Smooth muscle cell (in vitro differentiated cells): ENCODE measurements around the gene GTF2A1L. TPM values are rescaled to one million over a fixed set of nuclear protein-coding genes. Genes with fewer than 3 reads are reported as not detected.
A peak's percentile ranks its signal among the peaks of the same experiment; 100 is the strongest.

ENCODE experiments used
- DNase-seq: peaks from one replicate; lab custom pipeline; 2025; ENCODE audit not compliant: unreplicated experiment; lab: John Stamatoyannopoulos, UW
- H2AFZ ChIP-seq: fragments of 200-600 bp; sonication (generic); 2 replicates; pipeline ENCODE4 v1.6.0; 2016; ENCODE audit warnings: antibody characterized with exemption, low read depth, mild to moderate bottlenecking
- H3F3A ChIP-seq: fragments of 200-600 bp; sonication (generic); 2 replicates; pipeline ENCODE4 v1.6.0; 2017; ENCODE audit warnings: antibody characterized with exemption, low read depth
- H3K27ac ChIP-seq: fragments of 200-600 bp; sonication (generic); 2 replicates; pipeline ENCODE4 v1.5.1; 2016; ENCODE audit warnings: low read depth, mild to moderate bottlenecking
- H3K27me3 ChIP-seq: fragments of 200-600 bp; sonication (generic); 2 replicates; pipeline ENCODE4 v1.6.1; 2016; ENCODE audit warnings: low read depth, mild to moderate bottlenecking
- H3K36me3 ChIP-seq: fragments of 200-600 bp; sonication (generic); 2 replicates; pipeline ENCODE4 v1.5.1; 2016; ENCODE audit warnings: low read depth
- H3K4me1 ChIP-seq: fragments of 200-600 bp; sonication (generic); 2 replicates; pipeline ENCODE4 v1.5.1; 2016; ENCODE audit warnings: low read depth
- H3K4me2 ChIP-seq: fragments of 200-600 bp; sonication (generic); 2 replicates; pipeline ENCODE4 v1.6.0; 2016; ENCODE audit warnings: mild to moderate bottlenecking
- H3K4me3 ChIP-seq: fragments of 200-600 bp; sonication (generic); 2 replicates; pipeline ENCODE4 v1.5.1; 2016; ENCODE audit warnings: mild to moderate bottlenecking
- H3K79me2 ChIP-seq: fragments of 200-600 bp; sonication (generic); 2 replicates; pipeline ENCODE4 v1.6.0; 2016; ENCODE audit warnings: low read depth, mild to moderate bottlenecking
- H3K9ac ChIP-seq: fragments of 200-600 bp; sonication (generic); 2 replicates; pipeline ENCODE4 v1.6.0; 2016; ENCODE audit warnings: low read depth
- H3K9me3 ChIP-seq: fragments of 200-600 bp; sonication (generic); replicated peaks from 2 replicates; pipeline ENCODE4 v1.5.1; 2016; ENCODE audit warnings: low read depth
- H4K20me1 ChIP-seq: fragments of 200-600 bp; sonication (generic); 2 replicates; pipeline ENCODE4 v1.6.0; 2016; ENCODE audit warnings: low read depth
- CTCF ChIP-seq: fragments of 200-600 bp; sonication (generic); IDR thresholded peaks from 2 replicates; pipeline ENCODE4 v1.5.1; 2017; ENCODE audit warnings: borderline replicate concordance, mild to moderate bottlenecking, antibody characterized with exemption; ENCODE audit not compliant: insufficient read depth, poor library complexity, severe bottlenecking
- WGBS: methylation state at CpG from one replicate; pipeline ENCODE4 v1.1.7; 2016; ENCODE audit warnings: low lambda C conversion rate; 5-methylcytosine and 5-hydroxymethylcytosine counted together
- polyA plus RNA-seq: library from polyadenylated mRNA; unstranded; fragments of >200 nt; fragmentation: Nextera tagmentation; extraction: Ambion mirVana; gene quantifications from 2 replicates; pipeline ENCODE4 v1.2.1, GENCODE V29; 2016
- total RNA-seq: library from RNA; depleted of rRNA; stranded (reverse); fragments of >200 nt; gene quantifications from 2 replicates; pipeline ENCODE4 v1.2.3, GENCODE V29; 2014

Gene GTF2A1L
- total and polyA plus RNA-seq, 2 experiments from 2014 or later: 3.0 to 12.6 TPM

DNA sequence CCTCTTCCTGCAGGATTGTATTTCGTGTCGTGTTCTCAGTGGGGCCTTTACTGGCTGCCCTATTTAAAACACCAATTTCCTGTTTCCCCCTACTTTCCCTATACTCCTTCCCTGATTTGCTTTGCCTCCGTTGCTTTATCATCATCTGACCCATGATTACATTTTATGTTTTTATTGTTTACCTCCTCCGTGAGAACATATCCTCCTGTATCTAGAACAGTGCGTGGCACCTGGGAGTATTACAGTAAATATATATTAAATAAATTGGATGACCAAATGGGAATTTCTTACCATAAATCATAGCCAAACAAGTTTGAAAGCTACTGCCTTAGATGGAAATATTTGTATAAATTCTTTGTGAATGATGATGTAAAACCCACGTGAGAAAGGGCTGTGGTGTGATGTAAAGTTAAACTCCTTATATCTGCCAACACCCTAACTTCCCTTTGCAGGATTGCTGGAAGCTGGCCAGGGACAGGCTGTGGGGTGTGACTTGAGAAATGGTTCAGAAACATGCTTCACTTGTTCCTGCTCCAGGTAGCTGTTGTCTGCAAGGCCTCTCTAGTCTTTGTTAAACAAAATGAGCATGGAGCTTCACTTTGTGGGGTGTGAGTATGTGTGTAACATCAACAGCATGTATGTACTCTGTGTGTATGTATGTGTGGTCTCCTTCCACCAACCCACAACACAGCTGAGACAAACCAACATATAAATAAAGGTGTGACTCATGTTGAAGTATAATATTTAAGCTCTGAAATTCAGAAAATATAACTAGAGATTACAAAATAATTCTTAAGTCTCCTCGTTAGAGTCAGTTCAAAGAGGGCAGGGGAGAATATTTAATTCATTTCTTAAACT is 97.6 kb downstream of the GTF2A1L start:
- TF ChIP-seq CTCF: no peak
- Histone ChIP-seq H3K4me2 (peak overlapping the region; percentile 74), H3K27ac (peak overlapping the region; percentile 49), H2AFZ (no peak overlapping the region), H3K9me3 (no peaks in the 10 kb centered on the region), H3K27me3 (peaks cover 6% of the 10 kb centered on the region), H3K36me3 (no peaks in the 10 kb centered on the region), H4K20me1 (no peaks in the 10 kb centered on the region), H3K4me1 (peaks cover 44% of the 10 kb centered on the region), H3K79me2 (no peaks in the 10 kb centered on the region), H3F3A (peaks cover 4% of the 10 kb centered on the region), H3K4me3 (no peak overlapping the region), H3K9ac (no peak overlapping the region)
- WGBS: 71% methylated on average over 7 of the region's 7 CpGs
- DNase-seq: no peak

DNA sequence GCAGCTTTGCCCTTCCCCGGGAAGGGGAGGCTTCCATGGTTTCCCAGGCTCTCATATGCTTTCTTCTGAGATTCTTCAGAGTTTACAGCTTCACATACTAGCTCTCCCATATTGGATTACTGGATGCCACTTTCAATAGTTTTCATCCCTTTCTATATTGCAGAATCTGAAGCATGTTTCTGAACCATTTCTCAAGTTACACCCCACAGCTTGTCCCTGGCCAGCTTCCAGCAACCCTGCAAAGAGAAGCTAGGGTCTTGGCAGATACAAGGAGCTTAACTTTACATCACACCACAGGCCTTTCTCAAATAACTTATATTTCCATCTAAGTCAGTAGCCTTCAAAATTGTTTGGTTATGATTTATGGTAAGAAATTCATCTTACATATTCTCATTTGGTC is 98.3 kb downstream of the GTF2A1L start:
- no peak overlapping the region for H3K27ac ChIP-seq

GRCh38 chr2:48717846-48718245 is 100.2 kb downstream of the GTF2A1L start:
- no peaks in the 10 kb centered on the region for H3K9me3 ChIP-seq
- H2AFZ ChIP-seq: no peak overlapping the region
- DNase-seq: no peak
- H4K20me1 ChIP-seq: no peaks in the 10 kb centered on the region
- WGBS: 30% methylated on average over 3 of the region's 3 CpGs
- H3K79me2 ChIP-seq: no peaks in the 10 kb centered on the region
- H3K4me1 ChIP-seq: peaks cover 49% of the 10 kb centered on the region
- TF ChIP-seq CTCF: no peak
- no peaks in the 10 kb centered on the region for H3K36me3 ChIP-seq
- H3K4me2 ChIP-seq: peak overlapping the region; percentile 36
- no peak overlapping the region for H3K4me3 ChIP-seq
- no peak overlapping the region for H3K27ac ChIP-seq
- no peaks in the 10 kb centered on the region for H3K27me3 ChIP-seq
- peaks cover 4% of the 10 kb centered on the region for H3F3A ChIP-seq
- no peak overlapping the region for H3K9ac ChIP-seq

More for the DNA sequence above, 98.3 kb downstream of the GTF2A1L start:
- Histone ChIP-seq H3K79me2 (no peaks in the 10 kb centered on the region), H2AFZ (no peak overlapping the region), H3F3A (peaks cover 4% of the 10 kb centered on the region), H3K27me3 (peaks cover 6% of the 10 kb centered on the region), H3K4me2 (peak overlapping the region; percentile 27), H3K9me3 (no peaks in the 10 kb centered on the region), H3K4me3 (no peak overlapping the region), H3K36me3 (no peaks in the 10 kb centered on the region), H3K9ac (no peak overlapping the region), H3K4me1 (peaks cover 45% of the 10 kb centered on the region), H4K20me1 (no peaks in the 10 kb centered on the region)
- DNase-seq: no peak
- TF ChIP-seq CTCF: no peak
- 62% methylated on average over 1 of the region's 1 CpG for WGBS
